ENCODE data around the gene GPHA2. TPM values are rescaled to one million over a fixed set of nuclear protein-coding genes. Genes with fewer than 3 reads are reported as not detected.

Gene GPHA2
- total and polyA plus RNA-seq, 10 donors = 0.89 to 4.4 (median 1.2) TPM; not detected in 7

GRCh38 chr11:64893194-64894069, 42.3 kb downstream of the GPHA2 start:
- Histone ChIP-seq H3K9me3 (no peaks in the 10 kb centered on the region), H3K4me3 (no peak overlapping the region), H3K36me3 (peaks cover 0 to 41% (median 30%) of the 10 kb centered on the region in 6 donors), H3K4me1 (peaks cover 17 to 47% (median 32%) of the 10 kb centered on the region in 6 donors), H3K27me3 (replicated peaks in 1 of 7) (no peaks in the 10 kb centered on the region), H3K27ac (peak overlapping the region in 5 of 8 donors; percentile 3 to 72 (median 48))
- peak in 2 of 3 donors; percentile 7 to 35 for TF ChIP-seq POLR2AphosphoS5 (IDR thresholded peaks at IDR 0.05)
- TF ChIP-seq POLR2A (IDR thresholded peaks at IDR 0.05) = no peak
- TF ChIP-seq CTCF (IDR thresholded peaks at IDR 0.05 in 8 of 11, conservative IDR thresholded peaks at IDR 0.05 in 3 of 11) = no peak
- intact Hi-C loops (cut with DNase I; ENCODE audit: low total_unique reads) = loop anchor here (2.0 kb wide), 1 partner anchor 47 kb away; no protein-coding TSS in a partner anchor
- 64 to 81% (median 77%) methylated on average over 12 to 25 of the region's 25 CpGs for WGBS, 5 donors
- no peak for DNase-seq

GRCh38 chr11:64892838-64893193, 42.9 kb downstream of the GPHA2 start:
- TF ChIP-seq POLR2A (IDR thresholded peaks at IDR 0.05) = no peak
- no peak for TF ChIP-seq CTCF (IDR thresholded peaks at IDR 0.05 in 8 of 11, conservative IDR thresholded peaks at IDR 0.05 in 3 of 11)
- TF ChIP-seq POLR2AphosphoS5 (IDR thresholded peaks at IDR 0.05) = no peak

GRCh38 chr11:64892411-64892831, 43.3 kb downstream of the GPHA2 start:
- Histone ChIP-seq H3K27me3 (replicated peaks in 1 of 7) (no peaks in the 10 kb centered on the region), H3K27ac (peak overlapping the region in 6 of 8 donors; percentile 3 to 72 (median 46)), H3K36me3 (peaks cover 0 to 30% (median 20%) of the 10 kb centered on the region in 6 donors), H3K9me3 (no peaks in the 10 kb centered on the region), H3K4me1 (peaks cover 26 to 57% (median 42%) of the 10 kb centered on the region in 6 donors), H3K4me3 (no peak overlapping the region)
- DNase-seq = no peak
- 39 to 79% (median 55%) methylated on average over 5 to 11 of the region's 11 CpGs for WGBS, 5 donors
- intact Hi-C loops (cut with DNase I; ENCODE audit: low total_unique reads) = no loop called here
- TF ChIP-seq POLR2AphosphoS5 (IDR thresholded peaks at IDR 0.05) = peak; percentile 46 to 69 (median 64)
- no peak for TF ChIP-seq POLR2A (IDR thresholded peaks at IDR 0.05)
- TF ChIP-seq CTCF (IDR thresholded peaks at IDR 0.05 in 8 of 11, conservative IDR thresholded peaks at IDR 0.05 in 3 of 11) = no peak

More at GRCh38 chr11:64892838-64893193, 42.9 kb downstream of the GPHA2 start:
- 77 to 92% (median 86%) methylated on average over 3 to 10 of the region's 10 CpGs for WGBS, 5 donors
- Histone ChIP-seq H3K27me3 (replicated peaks in 1 of 7) (no peaks in the 10 kb centered on the region), H3K9me3 (no peaks in the 10 kb centered on the region), H3K36me3 (peaks cover 0 to 34% (median 24%) of the 10 kb centered on the region in 6 donors), H3K27ac (peak overlapping the region in 6 of 8 donors; percentile 3 to 72 (median 46)), H3K4me3 (no peak overlapping the region), H3K4me1 (peaks cover 24 to 53% (median 38%) of the 10 kb centered on the region in 6 donors)
- no peak for DNase-seq
- intact Hi-C loops (cut with DNase I; ENCODE audit: low total_unique reads) = no loop called here

- Histone ChIP-seq H3K4me1 (peaks cover 26 to 62% (median 46%) of the 10 kb centered on the region in 6 donors), H3K9me3 (no peaks in the 10 kb centered on the region), H3K27me3 (replicated peaks in 1 of 7) (no peaks in the 10 kb centered on the region), H3K27ac (peak overlapping the region in 5 of 8 donors; percentile 3 to 72 (median 48)), H3K4me3 (no peak overlapping the region), H3K36me3 (peaks cover 0 to 25% (median 15%) of the 10 kb centered on the region in 6 donors)
- DNase-seq = no peak
- intact Hi-C loops (cut with DNase I; ENCODE audit: low total_unique reads) = no loop called here
- no peak for TF ChIP-seq POLR2AphosphoS5 (IDR thresholded peaks at IDR 0.05)
- no peak for TF ChIP-seq CTCF (IDR thresholded peaks at IDR 0.05 in 8 of 11, conservative IDR thresholded peaks at IDR 0.05 in 3 of 11)
- TF ChIP-seq POLR2A (IDR thresholded peaks at IDR 0.05) = no peak
- 75 to 82% (median 79%) methylated on average over 5 of the region's 5 CpGs for WGBS, 5 donors
These were observed 43.8 kb downstream of the GPHA2 start for GRCh38 chr11:64891880-64892279.
